Spleen (tissue), 11 donors: Measurements from ENCODE around the gene FOLR3. TPM values are rescaled to one million over a fixed set of nuclear protein-coding genes. Genes with fewer than 3 reads are reported as not detected.
A peak's percentile ranks its signal among the peaks of the same experiment; 100 is the strongest.

Experiments
- DNase-seq: peaks from one replicate; pipeline ENCODE4 v3.0.0-alpha.2; 2020
- H3K27ac ChIP-seq, 8 donors: fragments of 200-600 bp; sonication (generic) in 7 of 8; 1 replicate in 4 of 8; 2 replicates in 4 of 8; pipeline versions ENCODE4 v1.5.0 to v1.8.0; 2016 to 2021; ENCODE audit warnings: inconsistent platforms in 4 of 8, mild to moderate bottlenecking in 4 of 8, moderate library complexity in 1 of 8
- H3K27me3 ChIP-seq, 7 donors: fragments of 200-600 bp; sonication (generic) in 6 of 7; replicated peaks in 1 of 7; 1 replicate in 4 of 7; 2 replicates in 3 of 7; pipeline versions ENCODE4 v1.5.0 to v1.8.0; 2016 to 2021; ENCODE audit warnings: inconsistent platforms in 3 of 7, mild to moderate bottlenecking in 1 of 7
- H3K36me3 ChIP-seq, 6 donors: fragments of 200-600 bp; sonication (generic) in 5 of 6; 1 replicate in 4 of 6; 2 replicates in 2 of 6; pipeline versions ENCODE4 v1.5.0 to v1.8.0; 2016 to 2021; ENCODE audit warnings: inconsistent platforms in 2 of 6
- H3K4me1 ChIP-seq, 6 donors: fragments of 200-600 bp; sonication (generic) in 5 of 6; 1 replicate in 3 of 6; 2 replicates in 3 of 6; pipeline versions ENCODE4 v1.5.0 to v1.8.0; 2016 to 2021; ENCODE audit warnings: inconsistent platforms in 3 of 6
- H3K4me3 ChIP-seq, 8 donors: fragments of 200-600 bp; sonication (generic) in 7 of 8; 1 replicate in 4 of 8; 2 replicates in 4 of 8; pipeline versions ENCODE4 v1.5.0 to v1.8.0; 2016 to 2021; ENCODE audit warnings: inconsistent platforms in 4 of 8, mild to moderate bottlenecking in 4 of 8, moderate library complexity in 2 of 8
- H3K9me3 ChIP-seq, 8 donors: fragments of 200-600 bp; sonication (generic) in 7 of 8; 1 replicate in 4 of 8; 2 replicates in 4 of 8; pipeline versions ENCODE4 v1.5.0 to v1.8.0; 2016 to 2021; ENCODE audit warnings: inconsistent platforms in 4 of 8
- POLR2A ChIP-seq, 3 donors: fragments of 450-650 bp; IDR thresholded peaks; one replicate each; pipeline ENCODE4 v1.5.1; 2017; ENCODE audit warnings: antibody characterized with exemption in 3 of 3, mild to moderate bottlenecking in 1 of 3
- POLR2AphosphoS5 ChIP-seq, 3 donors: sonication (generic); formaldehyde crosslinking; IDR thresholded peaks; one replicate each; pipeline ENCODE4 v1.5.1; 2017; ENCODE audit warnings: antibody characterized with exemption in 3 of 3
- WGBS, 5 donors: extraction: QIAGEN DNeasy Blood & Tissue Kit in 3 of 5; methylation state at CpG; one replicate each; pipeline versions ENCODE4 v1.1.5 to v1.1.7; 2013 to 2018; 5-methylcytosine and 5-hydroxymethylcytosine counted together
- intact Hi-C: fragments of 100-400 bp; cut with DNase I; formaldehyde crosslinking; loops from one replicate; pipeline ENCODE4 v1.15.0; 2023; ENCODE audit warnings: low total_unique reads
- polyA plus RNA-seq, 3 donors: library from polyadenylated mRNA; stranded (reverse); fragments of 200-250 nt; gene quantifications; one replicate each; pipeline ENCODE4 v1.2.1, GENCODE V29; 2013
- total RNA-seq, 7 donors: library from RNA; depleted of rRNA in 3 of 7; stranded (reverse); fragments of >200 nt in 3 of 7; fragmentation: NEBNext Ultra II Directional in 4 of 7; extraction: Animal tissue kit (Norgen Biotek cat#: 25700) in 4 of 7; gene quantifications; one replicate each; pipeline versions ENCODE4 v1.1.0 to v1.2.1, GENCODE V29; 2016 to 2021
- TF ChIP-seq, protein P1 (sequence below), 11 experiments: fragments of 200-600 bp in 7 of 11; fragments of 450-650 bp in 4 of 11; sonication (generic) in 4 of 11; IDR thresholded peaks in 8 of 11; conservative IDR thresholded peaks in 3 of 11; 1 replicate in 7 of 11; 2 replicates in 4 of 11; pipeline versions ENCODE4 v1.4.0 to v1.8.0; 2016 to 2021; ENCODE audit warnings: antibody characterized with exemption in 11 of 11, inconsistent platforms in 4 of 11, mild to moderate bottlenecking in 1 of 11
- donor health status: healthy with polysubstance abuse.
- donor health status: DM: no; HTN: no; CAD: no; lungs with moderate emphysema.
- donor health status: DM: no; HTN: no; CAD: no.
- donor health status: Bipolar disorder and iron deficiency.
- donor health status: healthy.
- donor health status: DM: no; HTN: no; CAD: no.
- donor health status: DM: yes; HTN: yes; CAD: no.

Gene FOLR3
- total and polyA plus RNA-seq, 10 donors: 0.49 to 43.2 (median 11.9) TPM

DNA sequence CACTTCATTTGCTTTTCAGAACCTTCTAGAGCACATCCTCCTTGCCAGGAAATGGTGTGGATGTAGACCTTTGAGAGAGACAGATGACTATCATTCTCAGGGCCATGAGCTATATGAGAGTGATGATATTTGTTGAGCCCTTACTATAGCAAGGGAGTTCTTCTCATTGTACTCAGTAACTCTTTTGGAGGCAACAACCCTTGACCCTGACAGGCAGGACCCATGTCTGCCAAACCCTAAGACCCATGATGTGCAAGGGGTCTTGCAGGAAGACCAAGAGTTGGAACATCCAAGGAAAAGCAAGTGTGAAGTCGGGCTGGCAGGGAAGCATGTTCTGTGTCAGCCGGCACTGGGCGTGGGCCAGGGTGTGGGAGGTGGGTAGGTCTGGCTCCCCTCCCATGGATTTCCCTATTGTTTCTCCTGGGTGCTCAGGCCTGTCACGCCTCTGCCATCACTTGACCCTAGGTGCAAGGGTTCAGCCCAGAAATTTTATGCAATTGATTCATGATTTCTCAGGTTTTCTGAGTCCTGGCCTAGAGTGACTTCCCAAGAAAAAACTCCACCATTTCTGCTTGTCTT, 1.2 kb downstream of the FOLR3 start:
- no peak for DNase-seq
- Histone ChIP-seq H3K27me3 (no peaks in the 10 kb centered on the region), H3K4me3 (peak overlapping the region in 6 of 8 donors; percentile 11 to 61 (median 15)), H3K4me1 (peaks cover 0 to 21% (median 0%) of the 10 kb centered on the region in 6 donors), H3K9me3 (no peaks in the 10 kb centered on the region), H3K36me3 (peaks cover 0 to 27% (median 0%) of the 10 kb centered on the region in 6 donors), H3K27ac (peak overlapping the region in 7 of 8 donors; percentile 58 to 90 (median 84))
- 85 to 95% (median 89%) methylated on average over 4 of the region's 4 CpGs for WGBS, 5 donors
- TF ChIP-seq POLR2A (IDR thresholded peaks at IDR 0.05) (no peak), POLR2AphosphoS5 (IDR thresholded peaks at IDR 0.05) (no peak)
- TF ChIP-seq, protein P1, sequence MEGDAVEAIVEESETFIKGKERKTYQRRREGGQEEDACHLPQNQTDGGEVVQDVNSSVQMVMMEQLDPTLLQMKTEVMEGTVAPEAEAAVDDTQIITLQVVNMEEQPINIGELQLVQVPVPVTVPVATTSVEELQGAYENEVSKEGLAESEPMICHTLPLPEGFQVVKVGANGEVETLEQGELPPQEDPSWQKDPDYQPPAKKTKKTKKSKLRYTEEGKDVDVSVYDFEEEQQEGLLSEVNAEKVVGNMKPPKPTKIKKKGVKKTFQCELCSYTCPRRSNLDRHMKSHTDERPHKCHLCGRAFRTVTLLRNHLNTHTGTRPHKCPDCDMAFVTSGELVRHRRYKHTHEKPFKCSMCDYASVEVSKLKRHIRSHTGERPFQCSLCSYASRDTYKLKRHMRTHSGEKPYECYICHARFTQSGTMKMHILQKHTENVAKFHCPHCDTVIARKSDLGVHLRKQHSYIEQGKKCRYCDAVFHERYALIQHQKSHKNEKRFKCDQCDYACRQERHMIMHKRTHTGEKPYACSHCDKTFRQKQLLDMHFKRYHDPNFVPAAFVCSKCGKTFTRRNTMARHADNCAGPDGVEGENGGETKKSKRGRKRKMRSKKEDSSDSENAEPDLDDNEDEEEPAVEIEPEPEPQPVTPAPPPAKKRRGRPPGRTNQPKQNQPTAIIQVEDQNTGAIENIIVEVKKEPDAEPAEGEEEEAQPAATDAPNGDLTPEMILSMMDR (IDR thresholded peaks at IDR 0.05 in 8 of 11, conservative IDR thresholded peaks at IDR 0.05 in 3 of 11): no peak
- intact Hi-C loops: no loop called here

DNA sequence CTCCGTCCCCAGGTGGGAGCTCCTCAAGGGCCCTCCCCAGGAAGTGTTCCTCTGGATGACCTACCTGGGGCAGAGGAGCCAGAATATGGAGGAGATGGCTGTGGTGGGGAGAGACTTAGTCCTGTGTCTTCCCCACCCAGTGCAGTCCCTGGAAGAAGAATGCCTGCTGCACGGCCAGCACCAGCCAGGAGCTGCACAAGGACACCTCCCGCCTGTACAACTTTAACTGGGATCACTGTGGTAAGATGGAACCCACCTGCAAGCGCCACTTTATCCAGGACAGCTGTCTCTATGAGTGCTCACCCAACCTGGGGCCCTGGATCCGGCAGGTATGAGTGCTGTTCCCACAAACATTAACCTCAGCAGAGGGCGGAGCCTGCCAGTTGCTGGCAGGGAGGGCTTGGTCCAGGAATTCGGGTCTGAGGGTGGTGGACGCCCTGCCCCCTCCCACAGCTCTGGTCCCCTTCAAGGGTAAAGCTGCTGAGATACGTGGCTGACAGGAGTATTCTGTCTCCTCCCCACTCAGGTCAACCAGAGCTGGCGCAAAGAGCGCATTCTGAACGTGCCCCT, 3.4 kb downstream of the FOLR3 start:
- DNase-seq: no peak
- TF ChIP-seq POLR2AphosphoS5 (IDR thresholded peaks at IDR 0.05): no peak
- TF ChIP-seq, protein P1 (IDR thresholded peaks at IDR 0.05 in 8 of 11, conservative IDR thresholded peaks at IDR 0.05 in 3 of 11): no peak
- TF ChIP-seq POLR2A (IDR thresholded peaks at IDR 0.05): no peak
- Histone ChIP-seq H3K4me3 (peak overlapping the region in 2 of 8 donors; percentile 41 to 61), H3K27me3 (no peaks in the 10 kb centered on the region), H3K36me3 (peaks cover 0 to 27% (median 0%) of the 10 kb centered on the region in 6 donors), H3K27ac (peak overlapping the region in 3 of 8 donors; percentile 87 to 90 (median 89)), H3K9me3 (no peaks in the 10 kb centered on the region), H3K4me1 (peaks cover 0 to 11% (median 0%) of the 10 kb centered on the region in 6 donors)
- intact Hi-C loops: no loop called here
- WGBS, 5 donors: 84 to 92% (median 87%) methylated on average over 11 to 12 of the region's 12 CpGs

DNA sequence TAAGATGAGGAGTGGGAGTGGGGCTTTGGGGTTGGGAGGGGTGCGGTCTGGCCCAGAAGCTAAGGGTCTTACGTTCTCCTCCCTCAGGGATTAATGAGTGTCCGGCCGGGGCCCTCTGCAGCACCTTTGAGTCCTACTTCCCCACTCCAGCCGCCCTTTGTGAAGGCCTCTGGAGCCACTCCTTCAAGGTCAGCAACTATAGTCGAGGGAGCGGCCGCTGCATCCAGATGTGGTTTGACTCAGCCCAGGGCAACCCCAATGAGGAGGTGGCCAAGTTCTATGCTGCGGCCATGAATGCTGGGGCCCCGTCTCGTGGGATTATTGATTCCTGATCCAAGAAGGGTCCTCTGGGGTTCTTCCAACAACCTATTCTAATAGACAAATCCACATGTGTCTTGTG, 4.0 kb downstream of the FOLR3 start:
- peak; percentile 74 for DNase-seq
- Histone ChIP-seq H3K27me3 (no peaks in the 10 kb centered on the region), H3K27ac (peak overlapping the region in 3 of 8 donors; percentile 87 to 90 (median 89)), H3K36me3 (peaks cover 0 to 27% (median 0%) of the 10 kb centered on the region in 6 donors), H3K9me3 (no peaks in the 10 kb centered on the region), H3K4me1 (peaks cover 0 to 14% (median 0%) of the 10 kb centered on the region in 6 donors), H3K4me3 (peak overlapping the region in 2 of 8 donors; percentile 41 to 61)
- 88 to 100% (median 92%) methylated on average over 4 to 11 of the region's 11 CpGs for WGBS, 5 donors
- TF ChIP-seq, protein P1 (IDR thresholded peaks at IDR 0.05 in 8 of 11, conservative IDR thresholded peaks at IDR 0.05 in 3 of 11): no peak
- TF ChIP-seq POLR2AphosphoS5 (IDR thresholded peaks at IDR 0.05): no peak
- TF ChIP-seq POLR2A (IDR thresholded peaks at IDR 0.05): no peak
- intact Hi-C loops: no loop called here

DNA sequence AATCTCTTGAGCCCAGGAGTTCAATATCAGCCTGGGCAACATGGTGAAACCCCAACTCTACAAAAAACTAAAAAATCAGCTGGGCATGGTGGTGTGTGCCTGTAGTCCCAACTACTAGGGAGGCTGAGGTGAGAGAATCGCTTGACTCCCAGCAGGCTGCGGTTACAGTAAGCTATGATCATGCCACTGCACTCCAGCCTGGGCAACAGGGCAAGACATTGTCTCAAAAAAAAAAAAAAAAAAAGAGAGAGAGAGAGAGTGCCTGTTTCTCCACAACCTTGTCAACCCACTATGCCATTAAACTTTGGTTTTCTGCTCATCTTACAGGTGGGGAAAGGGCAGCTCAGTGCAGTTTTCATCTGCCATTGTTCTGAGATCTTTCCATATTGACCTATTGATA, 5.1 kb downstream of the FOLR3 start:
- 87 to 100% (median 92%) methylated on average over 2 of the region's 2 CpGs for WGBS, 5 donors
- Histone ChIP-seq H3K4me1 (peaks cover 0 to 14% (median 0%) of the 10 kb centered on the region in 6 donors), H3K27ac (peak overlapping the region in 3 of 8 donors; percentile 87 to 90 (median 89)), H3K9me3 (no peaks in the 10 kb centered on the region), H3K27me3 (no peaks in the 10 kb centered on the region), H3K36me3 (peaks cover 0 to 27% (median 0%) of the 10 kb centered on the region in 6 donors), H3K4me3 (peak overlapping the region in 1 of 8 donors; percentile 61)
- intact Hi-C loops: no loop called here
- TF ChIP-seq POLR2A (IDR thresholded peaks at IDR 0.05) (no peak), POLR2AphosphoS5 (IDR thresholded peaks at IDR 0.05) (no peak)
- TF ChIP-seq, protein P1 (IDR thresholded peaks at IDR 0.05 in 8 of 11, conservative IDR thresholded peaks at IDR 0.05 in 3 of 11): no peak
- DNase-seq: no peak
